IPS-20b (cell line): ENCODE data around the gene YAE1.

Experiments
- H3K27ac ChIP-seq: one replicate; pipeline ENCODE4 v1.5.1; 2013; ENCODE audit warnings: low read length
- H3K27me3 ChIP-seq: 2 replicates; pipeline ENCODE4 v1.6.1; 2013; ENCODE audit warnings: mild to moderate bottlenecking, low read length, inconsistent platforms; ENCODE audit not compliant: insufficient read depth
- H3K36me3 ChIP-seq: 2 replicates; pipeline ENCODE4 v1.6.1; 2013; ENCODE audit warnings: low read depth, mild to moderate bottlenecking, inconsistent platforms, low read length, moderate library complexity; ENCODE audit not compliant: insufficient read depth
- H3K4me1 ChIP-seq: 2 replicates; pipeline ENCODE4 v1.6.1; 2013; ENCODE audit warnings: mild to moderate bottlenecking, control low read depth, inconsistent platforms, low read length, moderate library complexity; ENCODE audit not compliant: insufficient read depth
- H3K4me3 ChIP-seq: 2 replicates; pipeline ENCODE4 v1.5.1; 2013; ENCODE audit warnings: mild to moderate bottlenecking, low read length, inconsistent platforms
- H3K9ac ChIP-seq: 2 replicates; pipeline ENCODE4 v1.6.1; 2013; ENCODE audit warnings: low read depth, mild to moderate bottlenecking, inconsistent platforms, low read length, moderate library complexity
- H3K9me3 ChIP-seq: 2 replicates; pipeline ENCODE4 v1.6.1; 2013; ENCODE audit warnings: mild to moderate bottlenecking, low read depth, low read length, inconsistent platforms; ENCODE audit not compliant: insufficient read depth

Gene YAE1

GRCh38 chr7:39608278-39608677, 42.1 kb downstream of the YAE1 start:
- Histone ChIP-seq H3K27me3 (peaks cover 27% of the 10 kb centered on the region), H3K36me3 (no peaks in the 10 kb centered on the region), H3K4me3 (no peak overlapping the region), H3K4me1 (no peaks in the 10 kb centered on the region), H3K9ac (no peak overlapping the region), H3K27ac (no peak overlapping the region), H3K9me3 (no peaks in the 10 kb centered on the region)

- Histone ChIP-seq H3K27ac (no peak overlapping the region), H3K27me3 (peaks cover 27% of the 10 kb centered on the region), H3K4me3 (peak overlapping the region; percentile 45; the same call in 1 of the 2 replicates), H3K9ac (peak overlapping the region; percentile 9; the same call in 1 of the 2 replicates), H3K36me3 (no peaks in the 10 kb centered on the region), H3K9me3 (no peaks in the 10 kb centered on the region), H3K4me1 (no peaks in the 10 kb centered on the region)
These were observed 43.1 kb downstream of the YAE1 start for GRCh38 chr7:39609113-39609934.

- no peaks in the 10 kb centered on the region for H3K36me3 ChIP-seq
- peaks cover 27% of the 10 kb centered on the region for H3K27me3 ChIP-seq
- H3K4me3 ChIP-seq: peak overlapping the region; percentile 45; the same call in 1 of the 2 replicates
- H3K27ac ChIP-seq: no peak overlapping the region
- H3K9me3 ChIP-seq: no peaks in the 10 kb centered on the region
- peak overlapping the region; percentile 9; the same call in 1 of the 2 replicates for H3K9ac ChIP-seq
- H3K4me1 ChIP-seq: no peaks in the 10 kb centered on the region
These were observed 43.7 kb downstream of the YAE1 start for GRCh38 chr7:39609935-39610263.

DNA sequence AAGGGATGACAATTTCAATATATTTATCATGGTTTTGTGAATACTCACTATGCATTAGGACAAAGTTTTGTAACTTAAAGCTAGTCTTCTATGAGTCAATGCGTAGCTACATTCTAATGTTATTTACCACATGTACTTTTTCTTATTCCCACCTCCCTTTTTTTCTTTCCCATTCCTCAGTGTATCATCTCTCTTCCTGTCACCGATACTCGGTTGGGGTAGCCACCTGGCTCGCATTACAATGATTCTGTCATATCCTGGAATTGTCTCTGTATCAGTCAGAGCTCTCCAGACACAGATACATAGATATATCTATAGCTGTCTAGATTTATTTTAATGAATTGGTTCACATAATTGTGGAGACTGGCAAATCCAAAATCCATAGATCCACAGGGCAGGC, 47.4 kb downstream of the YAE1 start:
- no peaks in the 10 kb centered on the region for H3K4me1 ChIP-seq
- no peak overlapping the region for H3K27ac ChIP-seq
- H3K9me3 ChIP-seq: no peaks in the 10 kb centered on the region
- H3K27me3 ChIP-seq: peaks cover 21% of the 10 kb centered on the region
- no peak overlapping the region for H3K9ac ChIP-seq
- H3K4me3 ChIP-seq: no peak overlapping the region
- no peaks in the 10 kb centered on the region for H3K36me3 ChIP-seq

DNA sequence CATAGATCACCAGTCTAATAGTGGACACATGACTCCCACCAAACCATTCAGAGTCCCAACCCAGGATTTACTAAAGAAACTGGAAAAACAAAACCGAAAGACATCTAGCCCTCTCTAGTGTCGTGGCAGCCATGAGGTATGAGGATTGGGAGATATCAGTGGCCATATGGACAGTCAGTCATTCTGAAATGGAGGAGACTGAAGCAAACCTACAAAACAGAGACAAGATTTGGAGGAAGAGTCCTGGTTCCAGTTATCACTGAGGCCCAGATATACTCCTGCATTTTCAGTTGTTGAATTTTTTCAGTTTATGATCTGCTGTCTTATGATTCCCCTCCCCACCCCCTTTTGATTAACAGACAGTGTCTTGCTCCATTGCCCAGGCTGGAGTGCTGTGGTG, 48.1 kb downstream of the YAE1 start:
- Histone ChIP-seq H3K27ac (no peak overlapping the region), H3K9me3 (no peaks in the 10 kb centered on the region), H3K36me3 (no peaks in the 10 kb centered on the region), H3K4me1 (no peaks in the 10 kb centered on the region), H3K27me3 (peaks cover 14% of the 10 kb centered on the region), H3K9ac (no peak overlapping the region), H3K4me3 (no peak overlapping the region)

DNA sequence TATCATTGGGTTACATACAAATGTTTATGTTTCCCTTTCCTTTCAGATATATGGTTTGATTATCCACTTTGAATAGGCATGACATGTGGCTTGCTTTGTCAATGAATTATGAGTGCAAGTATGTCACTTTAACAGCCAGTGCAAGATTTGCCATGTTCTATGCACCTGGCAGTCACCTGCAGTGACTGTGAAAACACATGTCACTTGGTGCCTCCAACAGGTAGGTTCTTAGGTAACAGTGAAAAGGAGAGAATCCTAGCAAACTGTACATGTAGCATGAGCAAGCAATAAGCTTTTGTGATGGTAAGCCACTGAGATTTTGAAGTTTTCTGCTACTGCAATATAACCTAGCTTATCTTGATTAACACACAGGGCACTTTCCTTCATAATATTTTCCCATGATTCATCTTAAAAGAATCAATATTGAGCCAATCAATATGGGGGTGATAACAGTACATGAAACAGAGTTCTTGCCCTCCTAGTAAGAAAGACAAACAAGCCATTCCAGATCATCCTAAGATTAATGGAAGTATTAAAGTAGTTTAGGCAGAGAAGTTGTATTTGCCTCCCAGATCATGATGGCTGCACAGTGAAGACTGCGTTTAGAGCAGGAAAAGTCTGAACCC, 49.3 kb downstream of the YAE1 start:
- H3K4me1 ChIP-seq: no peaks in the 10 kb centered on the region
- H3K4me3 ChIP-seq: no peak overlapping the region
- no peak overlapping the region for H3K27ac ChIP-seq
- H3K9me3 ChIP-seq: no peaks in the 10 kb centered on the region
- no peaks in the 10 kb centered on the region for H3K36me3 ChIP-seq
- H3K9ac ChIP-seq: no peak overlapping the region
- peaks cover 2% of the 10 kb centered on the region for H3K27me3 ChIP-seq

DNA sequence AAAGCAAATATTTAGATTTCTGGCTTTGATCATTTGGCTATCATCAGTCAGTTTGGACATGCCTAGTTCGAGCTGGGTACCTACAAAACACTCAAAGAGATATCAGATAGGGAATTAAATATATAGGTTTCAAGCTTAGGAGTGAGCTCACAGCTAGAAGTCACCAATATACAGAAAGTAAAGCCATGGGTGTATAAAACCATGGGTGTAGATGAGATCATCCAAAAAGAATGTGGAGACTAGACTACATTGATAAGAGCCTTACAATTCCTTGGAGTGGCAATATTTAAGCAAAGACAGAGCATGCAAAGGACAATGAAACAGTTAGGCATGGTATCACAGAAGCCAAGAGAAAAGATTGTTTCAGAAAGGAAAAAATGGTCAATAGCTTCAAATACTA, 49.9 kb downstream of the YAE1 start:
- H3K4me1 ChIP-seq: no peaks in the 10 kb centered on the region
- H3K27me3 ChIP-seq: no peaks in the 10 kb centered on the region
- no peaks in the 10 kb centered on the region for H3K36me3 ChIP-seq
- H3K9ac ChIP-seq: no peak overlapping the region
- H3K9me3 ChIP-seq: no peaks in the 10 kb centered on the region
- no peak overlapping the region for H3K27ac ChIP-seq
- no peak overlapping the region for H3K4me3 ChIP-seq

GRCh38 chr7:39617005-39617404, 50.8 kb downstream of the YAE1 start:
- H3K4me1 ChIP-seq: peaks cover 4% of the 10 kb centered on the region
- no peak overlapping the region for H3K27ac ChIP-seq
- no peak overlapping the region for H3K9ac ChIP-seq

GRCh38 chr7:39618868-39619267, 52.7 kb downstream of the YAE1 start:
- Histone ChIP-seq H3K4me3 (no peak overlapping the region), H3K9me3 (no peaks in the 10 kb centered on the region)

More at GRCh38 chr7:39617005-39617404, 50.8 kb downstream of the YAE1 start:
- Histone ChIP-seq H3K4me3 (no peak overlapping the region), H3K9me3 (no peaks in the 10 kb centered on the region), H3K36me3 (no peaks in the 10 kb centered on the region), H3K27me3 (no peaks in the 10 kb centered on the region)

GRCh38 chr7:39620486-39620885, 54.3 kb downstream of the YAE1 start:
- H3K27ac ChIP-seq: no peak overlapping the region
- no peak overlapping the region for H3K9ac ChIP-seq
- no peaks in the 10 kb centered on the region for H3K27me3 ChIP-seq
- no peak overlapping the region for H3K4me3 ChIP-seq
- no peaks in the 10 kb centered on the region for H3K36me3 ChIP-seq
- peaks cover 13% of the 10 kb centered on the region for H3K4me1 ChIP-seq
- H3K9me3 ChIP-seq: no peaks in the 10 kb centered on the region

More at GRCh38 chr7:39618868-39619267, 52.7 kb downstream of the YAE1 start:
- no peaks in the 10 kb centered on the region for H3K36me3 ChIP-seq
- H3K27ac ChIP-seq: no peak overlapping the region
- no peak overlapping the region for H3K9ac ChIP-seq
- H3K4me1 ChIP-seq: peaks cover 10% of the 10 kb centered on the region
- no peaks in the 10 kb centered on the region for H3K27me3 ChIP-seq

DNA sequence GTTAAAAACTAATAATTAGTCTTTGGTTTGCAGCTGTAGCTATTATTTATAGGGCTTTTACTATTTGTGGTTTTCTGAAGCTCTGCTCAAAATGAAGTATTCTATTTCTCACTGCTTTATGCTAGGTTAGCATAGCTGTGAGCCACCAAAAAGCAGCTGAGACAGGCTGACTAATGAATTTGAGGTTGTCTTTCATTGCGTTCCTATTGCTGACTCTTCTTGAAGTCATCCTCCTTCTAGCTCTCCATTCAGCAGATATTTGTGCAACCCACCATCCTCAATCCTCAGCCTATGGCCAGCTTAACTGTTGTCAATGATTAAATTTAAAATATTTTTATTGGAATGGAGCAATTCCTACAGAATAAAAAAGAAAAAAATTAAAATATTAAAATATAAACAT, 55.1 kb downstream of the YAE1 start:
- H3K4me1 ChIP-seq: peaks cover 13% of the 10 kb centered on the region
- no peaks in the 10 kb centered on the region for H3K27me3 ChIP-seq
- no peaks in the 10 kb centered on the region for H3K9me3 ChIP-seq
- H3K9ac ChIP-seq: no peak overlapping the region
- no peak overlapping the region for H3K4me3 ChIP-seq
- no peaks in the 10 kb centered on the region for H3K36me3 ChIP-seq
- H3K27ac ChIP-seq: no peak overlapping the region

DNA sequence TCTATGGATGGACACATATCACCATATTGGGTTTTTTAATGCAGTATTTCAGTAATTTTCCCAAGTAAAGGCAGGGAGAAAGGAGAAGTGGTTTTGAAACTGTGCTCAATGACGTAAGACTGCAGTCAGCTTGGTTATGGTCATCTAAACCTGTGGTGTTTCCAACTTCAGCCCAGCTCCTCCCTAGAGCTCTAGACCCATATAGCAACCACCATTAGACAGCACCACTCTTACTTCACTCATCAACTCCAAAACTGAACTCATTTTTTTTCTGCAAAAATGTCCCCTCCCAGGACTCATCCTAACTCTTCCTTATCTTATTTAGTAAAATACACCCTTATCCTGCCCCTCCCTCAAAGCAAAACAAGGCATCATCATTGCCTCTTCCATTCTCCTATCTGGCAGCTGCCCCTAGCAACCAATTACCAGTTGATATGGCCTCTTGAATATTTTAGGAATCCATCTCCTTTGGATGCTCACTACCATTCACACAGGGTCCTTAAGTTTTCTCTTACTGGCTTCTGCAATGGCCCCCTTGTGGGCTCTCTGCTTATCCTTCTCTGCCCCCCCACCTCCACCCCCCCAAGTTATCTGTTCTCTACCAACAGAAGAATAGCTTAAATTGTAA, 55.7 kb downstream of the YAE1 start:
- H3K9ac ChIP-seq: peak overlapping the region; percentile 97; the same call in 1 of the 2 replicates
- no peaks in the 10 kb centered on the region for H3K27me3 ChIP-seq
- H3K9me3 ChIP-seq: no peaks in the 10 kb centered on the region
- H3K4me3 ChIP-seq: peak overlapping the region; percentile 92
- H3K4me1 ChIP-seq: peaks cover 13% of the 10 kb centered on the region
- H3K36me3 ChIP-seq: no peaks in the 10 kb centered on the region
- no peak overlapping the region for H3K27ac ChIP-seq
